Right ventricle myocardium superior (tissue), 1 donor: ENCODE measurements around the gene TTLL11. TPM values are rescaled to one million over a fixed set of nuclear protein-coding genes. Genes with fewer than 3 reads are reported as not detected.

ENCODE experiments used
- ATAC-seq: fragments of 200-7000 bp; cut with Tn5 transposase; one replicate; pipeline ENCODE4 v1.9.1; 2020; ENCODE audit warnings: mild to moderate bottlenecking; ENCODE audit not compliant: poor library complexity
- DNase-seq: peaks from one replicate; pipeline ENCODE4 v3.0.0-alpha.2; 2020
- intact Hi-C: fragments of 100-400 bp; cut with DNase I; formaldehyde crosslinking; loops from one replicate; pipeline ENCODE4 v1.11.2; 2022
- total RNA-seq: library from RNA; stranded (reverse); fragmentation: NEBNext Ultra II Directional; extraction: Animal tissue kit (Norgen Biotek cat#: 25700); gene quantifications from one replicate; pipeline ENCODE4 v1.2.1, GENCODE V29; 2021
- donor health status: DM: no; HTN: yes; CAD: no; lungs with severe emphysema.

TTLL11 gene
- total RNA-seq, 1 donor from 2014 or later: 5.0 TPM

GRCh38 chr9:121972501-121972981 lies 120.6 kb downstream of the TTLL11 start:
- ATAC-seq: no peak
- intact Hi-C loops: no loop called here
- no peak for DNase-seq

- no peak for ATAC-seq
- no peak for DNase-seq
- intact Hi-C loops: no loop called here
Measured at GRCh38 chr9:121968056-121968455, 125.1 kb downstream of the TTLL11 start.

- no peak for ATAC-seq
- intact Hi-C loops: no loop called here
- no peak for DNase-seq
Measured at GRCh38 chr9:121966706-121967105, 126.4 kb downstream of the TTLL11 start.

GRCh38 chr9:121963528-121963995 lies 129.5 kb downstream of the TTLL11 start:
- ATAC-seq (no peak), DNase-seq (no peak)
- intact Hi-C loops: no loop called here

GRCh38 chr9:121962421-121962820 lies 130.7 kb downstream of the TTLL11 start:
- ATAC-seq (no peak), DNase-seq (no peak)
- intact Hi-C loops: no loop called here

- intact Hi-C loops: no loop called here
Measured at GRCh38 chr9:121960665-121961064, 132.4 kb downstream of the TTLL11 start.

GRCh38 chr9:121958530-121958929 lies 134.6 kb downstream of the TTLL11 start:
- ATAC-seq (no peak), DNase-seq (no peak)
- intact Hi-C loops: no loop called here

More at GRCh38 chr9:121960665-121961064, 132.4 kb downstream of the TTLL11 start:
- ATAC-seq (no peak), DNase-seq (no peak)

- ATAC-seq (no peak), DNase-seq (no peak)
- intact Hi-C loops: no loop called here
Measured at GRCh38 chr9:121956808-121957207, 136.3 kb downstream of the TTLL11 start.

GRCh38 chr9:121955649-121956048 lies 137.5 kb downstream of the TTLL11 start:
- intact Hi-C loops: no loop called here
- ATAC-seq (no peak), DNase-seq (no peak)

- ATAC-seq: peak; percentile 82
- intact Hi-C loops: no loop called here
- DNase-seq: peak; percentile 54
Measured at GRCh38 chr9:121954477-121955140, 138.5 kb downstream of the TTLL11 start.

GRCh38 chr9:121952611-121953010 lies 140.5 kb downstream of the TTLL11 start:
- intact Hi-C loops: no loop called here
- DNase-seq: no peak
- ATAC-seq: no peak

- no peak for ATAC-seq
- intact Hi-C loops: no loop called here
Measured at GRCh38 chr9:121950866-121951265, 142.2 kb downstream of the TTLL11 start.

GRCh38 chr9:121950441-121950840 lies 142.7 kb downstream of the TTLL11 start:
- no peak for ATAC-seq
- intact Hi-C loops: no loop called here
- no peak for DNase-seq

More at GRCh38 chr9:121950866-121951265, 142.2 kb downstream of the TTLL11 start:
- DNase-seq: no peak

GRCh38 chr9:121949766-121950165 lies 143.3 kb downstream of the TTLL11 start:
- DNase-seq (no peak), ATAC-seq (no peak)
- intact Hi-C loops: no loop called here

GRCh38 chr9:121949364-121949763 lies 143.7 kb downstream of the TTLL11 start:
- DNase-seq (no peak), ATAC-seq (no peak)
- intact Hi-C loops: no loop called here

GRCh38 chr9:121947775-121948174 lies 145.3 kb downstream of the TTLL11 start:
- intact Hi-C loops: no loop called here
- no peak for ATAC-seq
- no peak for DNase-seq

GRCh38 chr9:121946465-121946864 lies 146.6 kb downstream of the TTLL11 start:
- no peak for ATAC-seq
- intact Hi-C loops: no loop called here
- no peak for DNase-seq

GRCh38 chr9:121945849-121946248 lies 147.3 kb downstream of the TTLL11 start:
- intact Hi-C loops: no loop called here
- no peak for DNase-seq
- ATAC-seq: no peak

- intact Hi-C loops: no loop called here
- ATAC-seq (no peak), DNase-seq (no peak)
Measured at GRCh38 chr9:121945281-121945680, 147.8 kb downstream of the TTLL11 start.

GRCh38 chr9:121944711-121945191 lies 148.4 kb downstream of the TTLL11 start:
- ATAC-seq: no peak
- intact Hi-C loops: no loop called here
- no peak for DNase-seq

GRCh38 chr9:121943463-121943862 lies 149.6 kb downstream of the TTLL11 start:
- intact Hi-C loops: no loop called here
- ATAC-seq (no peak), DNase-seq (no peak)
